CD4-positive, alpha-beta T cell treated with Interleukin-17A for 4 hours (primary cell): Measurements from ENCODE around the gene SLC22A2.
"Not testable (repeated sequence)": the region's sequence is repeated elsewhere in the genome, so short reads cannot be mapped to it uniquely, and the experiment has no call there.

Experiments used
- DNase-seq: peaks from one replicate; pipeline ENCODE4 v3.0.0-alpha.2; 2020; ENCODE audit warnings: mixed read lengths

SLC22A2 gene

GRCh38 chr6:160258346-160259142, at the start of gene SLC22A2:
SLC22A2 (minus strand) TSS chr6:160258821; CDS start chr6:160258757, 64 bp downstream.
- DNase-seq = no peak

- DNase-seq = no peak
Measured at GRCh38 chr6:160305926-160306713, 47.5 kb upstream of the SLC22A2 start.

GRCh38 chr6:160303806-160304205, 45.2 kb upstream of the SLC22A2 start:
- DNase-seq = no peak

GRCh38 chr6:160302431-160303082, 43.9 kb upstream of the SLC22A2 start:
- not testable (repeated sequence) for DNase-seq

GRCh38 chr6:160301339-160301738, 42.7 kb upstream of the SLC22A2 start:
- DNase-seq = no peak

GRCh38 chr6:160300076-160300695, 41.6 kb upstream of the SLC22A2 start:
- DNase-seq = no peak

GRCh38 chr6:160299559-160299958, 40.9 kb upstream of the SLC22A2 start:
- DNase-seq = no peak

GRCh38 chr6:160298121-160298520, 39.5 kb upstream of the SLC22A2 start:
- DNase-seq = no peak

- DNase-seq = no peak
Measured at GRCh38 chr6:160297310-160297709, 38.7 kb upstream of the SLC22A2 start.

GRCh38 chr6:160293844-160294243, 35.2 kb upstream of the SLC22A2 start:
- no peak for DNase-seq

GRCh38 chr6:160285541-160286105, 27.0 kb upstream of the SLC22A2 start:
- no peak for DNase-seq

GRCh38 chr6:160284575-160284974, 26.0 kb upstream of the SLC22A2 start:
- no peak for DNase-seq

- DNase-seq = no peak
Measured at GRCh38 chr6:160282444-160282843, 23.8 kb upstream of the SLC22A2 start.

- DNase-seq = no peak
Measured at GRCh38 chr6:160279850-160280249, 21.2 kb upstream of the SLC22A2 start.

- no peak for DNase-seq
Measured at GRCh38 chr6:160278786-160279310, 20.2 kb upstream of the SLC22A2 start.

- no peak for DNase-seq
Measured at GRCh38 chr6:160278311-160278710, 19.7 kb upstream of the SLC22A2 start.

GRCh38 chr6:160277546-160277945, 18.9 kb upstream of the SLC22A2 start:
- no peak for DNase-seq

GRCh38 chr6:160277144-160277543, 18.5 kb upstream of the SLC22A2 start:
- DNase-seq = no peak

GRCh38 chr6:160276126-160276525, 17.5 kb upstream of the SLC22A2 start:
- no peak for DNase-seq

GRCh38 chr6:160275511-160276003, 16.9 kb upstream of the SLC22A2 start:
- DNase-seq = no peak

- no peak for DNase-seq
Measured at GRCh38 chr6:160274871-160275510, 16.4 kb upstream of the SLC22A2 start.

GRCh38 chr6:160273750-160274149, 15.1 kb upstream of the SLC22A2 start:
- no peak for DNase-seq
